GM21390 (cell line): Measurements from ENCODE around the gene ZNF570.

ENCODE experiments used
- ATAC-seq: cut with Tn5 transposase; IDR thresholded peaks from one replicate; pipeline ENCODE4 v1.9.1; 2021; ENCODE audit not compliant: unreplicated experiment

Gene ZNF570

DNA sequence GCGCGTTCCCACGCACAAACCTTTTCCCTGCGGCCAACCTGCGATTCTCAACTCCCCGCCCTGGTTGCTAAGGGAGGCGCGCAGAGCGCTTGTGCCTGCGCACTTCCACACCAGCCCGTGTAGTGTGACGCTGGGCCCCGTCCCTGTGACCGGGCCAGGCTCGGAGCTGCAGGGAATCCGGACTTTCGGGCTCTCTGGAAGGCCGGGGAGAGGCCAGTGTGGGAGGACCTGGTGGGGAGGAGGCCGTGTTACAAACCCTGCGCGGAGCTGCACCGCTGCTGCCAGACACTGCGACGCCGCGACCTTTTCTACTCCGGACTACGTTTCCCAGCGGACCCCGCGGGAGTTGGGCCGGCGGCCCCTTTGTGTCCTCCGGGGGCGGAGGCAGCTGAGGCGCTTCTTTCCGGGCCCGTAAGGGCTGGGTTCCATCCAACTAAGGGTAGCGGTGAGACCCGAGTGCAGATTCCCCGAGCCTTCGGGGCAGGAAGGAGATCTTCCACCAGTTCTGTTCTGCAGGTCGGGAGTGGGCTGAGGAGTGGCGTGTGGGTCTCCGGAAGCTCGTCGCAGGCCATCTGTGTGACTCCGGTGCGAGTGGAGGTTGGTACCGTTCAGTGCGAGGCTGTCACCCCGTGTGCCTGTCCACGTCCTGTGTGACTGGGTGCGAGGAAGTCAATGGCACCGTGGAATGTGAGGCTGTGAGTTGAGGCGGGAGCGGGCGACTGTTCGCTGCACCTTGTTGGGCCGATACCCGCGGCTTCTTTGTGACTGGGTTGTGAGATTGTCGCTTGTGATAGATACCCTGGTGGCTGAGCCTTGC is at the start of gene ZNF570:
Gene ZNF570 (plus strand): TSS at position 396 of the 817 bp plus-strand sequence. CDS start 999 bp downstream, outside the sequence.
- ATAC-seq, result peak; percentile 59

DNA sequence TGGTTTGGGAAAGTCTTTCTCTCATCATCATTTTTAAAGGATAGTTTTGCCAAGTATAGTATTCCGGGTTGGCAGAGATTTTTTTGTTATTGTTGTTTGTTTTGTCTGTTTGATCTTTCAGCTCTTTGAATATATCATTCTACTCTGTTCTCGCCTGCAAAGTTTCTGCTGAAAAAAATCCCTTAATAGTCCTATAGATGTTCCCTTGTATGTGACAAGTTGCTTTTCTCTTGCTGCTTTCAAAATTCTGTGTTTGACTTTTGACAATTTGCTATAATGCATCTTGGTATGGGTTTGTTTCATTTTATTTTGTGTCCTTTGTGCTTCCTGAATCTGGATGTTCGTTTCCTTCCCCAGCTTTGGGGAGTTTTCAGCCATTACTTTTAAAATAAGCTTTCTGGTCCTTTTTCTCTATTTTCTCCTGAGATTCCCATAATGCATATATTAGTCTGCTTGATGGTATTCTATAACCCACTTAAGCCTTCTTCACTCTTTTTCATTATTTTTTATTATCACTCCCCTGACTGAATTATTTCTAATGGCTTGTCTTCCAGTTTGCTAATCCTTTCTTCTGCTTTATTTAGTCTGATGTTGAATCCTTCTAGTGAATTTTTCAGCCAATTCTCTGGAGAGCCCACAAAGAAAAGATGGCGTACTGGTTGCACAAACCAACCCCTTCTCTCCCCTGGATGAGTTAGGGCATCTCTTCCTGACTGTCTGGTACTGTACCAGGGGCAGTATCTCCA is 16.5 kb upstream of the ZNF570 start:
- ATAC-seq, result no peak

DNA sequence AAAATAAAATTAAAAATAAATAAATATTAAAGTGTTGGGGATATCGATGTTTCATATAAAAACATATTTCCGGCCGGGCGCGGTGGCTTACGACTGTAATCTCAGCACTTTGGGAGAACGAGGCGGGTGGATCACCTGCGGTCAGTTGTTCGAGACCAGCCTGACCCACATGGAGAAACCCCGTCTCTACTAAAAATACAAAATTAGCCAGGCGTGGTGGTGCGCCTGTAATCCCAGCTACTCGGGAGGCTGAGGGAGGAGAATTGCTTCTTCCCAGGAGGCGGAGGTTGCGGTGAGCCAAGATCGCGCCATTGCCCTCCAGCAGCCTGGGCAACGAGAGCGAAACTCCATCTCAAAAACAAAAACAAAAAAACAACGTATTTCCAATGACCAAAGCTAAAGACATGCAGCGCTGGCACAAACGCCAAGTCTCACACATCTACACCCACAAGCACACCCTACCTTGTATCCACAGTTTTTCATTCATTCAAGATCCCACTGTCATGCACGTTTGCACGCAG is 2.8 kb upstream of the ZNF570 start:
- ATAC-seq, result no peak

DNA sequence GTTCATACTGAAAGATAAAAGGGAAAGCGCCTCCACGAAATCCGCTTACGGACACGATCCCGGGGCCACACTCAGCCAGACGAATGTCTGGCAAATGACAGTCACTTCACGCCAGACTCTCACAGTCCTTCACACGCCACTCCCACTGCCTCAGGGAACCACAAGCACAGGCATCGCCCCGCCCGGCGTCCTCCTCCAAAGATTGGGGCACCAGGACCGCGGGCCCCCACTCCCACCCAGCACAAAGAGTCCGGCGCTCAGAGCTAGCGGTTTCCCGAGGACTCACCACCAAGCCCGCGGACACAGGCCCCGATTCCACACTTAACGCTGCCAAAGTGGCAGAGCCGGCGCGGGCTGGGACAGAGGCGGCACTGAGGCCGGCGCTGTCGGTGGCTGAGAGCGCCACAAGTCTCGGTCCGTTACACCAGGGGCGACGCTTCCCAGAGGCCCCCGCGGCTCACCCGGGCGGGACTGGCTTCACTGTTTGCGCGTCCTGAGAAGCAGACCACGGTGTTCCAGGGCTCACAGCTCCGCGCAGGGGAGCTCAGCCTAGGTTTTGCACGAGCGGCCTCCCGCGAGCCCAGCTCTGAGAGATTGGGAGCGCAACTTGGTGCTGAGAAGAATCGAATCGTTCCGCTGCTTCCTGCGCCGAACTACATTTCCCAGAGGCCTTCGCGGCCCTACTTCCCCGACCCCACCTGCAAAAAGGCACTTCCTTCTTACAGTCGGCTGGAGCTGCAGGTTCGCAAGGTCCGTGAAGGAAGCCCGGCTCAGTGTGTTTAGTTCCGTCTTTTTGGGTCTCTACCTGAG is 2.2 kb upstream of the ZNF570 start, which contains the start of gene ZNF569:
Gene ZNF569 (minus strand): TSS at position 647 of the 810 bp plus-strand sequence. CDS start 22,523 bp downstream, outside the sequence.
- ATAC-seq, result peak; percentile 60

DNA sequence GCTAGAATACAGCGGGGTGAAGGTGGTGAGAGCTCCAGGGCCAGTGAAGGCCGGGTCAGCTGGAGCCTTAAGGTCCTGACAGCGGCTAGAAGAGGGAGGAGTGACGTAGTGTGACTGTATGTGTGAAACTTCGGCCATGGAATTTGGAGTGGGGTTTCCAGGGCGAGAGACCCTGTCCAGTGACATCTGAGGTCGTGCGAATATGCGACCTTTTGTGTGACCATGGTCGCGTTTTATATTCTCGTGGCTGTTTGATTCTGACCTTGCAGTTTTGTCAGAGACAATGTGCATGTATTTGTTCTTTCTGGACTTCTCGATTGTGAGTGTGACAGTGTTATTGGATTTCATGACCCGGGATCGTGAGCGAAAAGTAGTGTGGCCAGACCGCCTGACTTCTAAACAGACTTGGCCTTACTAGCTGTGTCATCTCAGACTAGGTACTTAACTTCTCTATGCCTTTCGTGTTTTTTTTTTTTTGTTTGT is 1.5 kb upstream of the ZNF570 start:
- no peak for ATAC-seq

DNA sequence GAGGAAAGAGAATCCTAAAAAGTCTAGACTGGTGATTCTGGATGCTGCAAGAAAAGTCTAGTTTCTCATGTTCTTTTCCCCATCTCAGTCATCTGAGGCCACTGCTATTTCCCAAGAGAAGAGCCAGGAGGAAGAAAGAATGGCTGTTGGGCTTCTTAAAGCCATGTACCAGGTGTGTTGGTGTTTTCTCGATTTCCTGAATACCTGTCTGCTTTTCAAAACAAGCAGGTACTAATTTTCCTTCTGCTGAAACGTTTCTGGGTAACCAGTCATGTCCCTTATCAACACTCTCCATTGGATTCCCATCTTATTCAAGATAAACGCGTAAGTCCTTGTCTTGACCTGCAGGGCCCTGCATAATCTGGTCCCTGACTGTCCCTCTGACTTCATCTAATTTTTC is 1.1 kb downstream of the ZNF570 start:
- no peak for ATAC-seq

DNA sequence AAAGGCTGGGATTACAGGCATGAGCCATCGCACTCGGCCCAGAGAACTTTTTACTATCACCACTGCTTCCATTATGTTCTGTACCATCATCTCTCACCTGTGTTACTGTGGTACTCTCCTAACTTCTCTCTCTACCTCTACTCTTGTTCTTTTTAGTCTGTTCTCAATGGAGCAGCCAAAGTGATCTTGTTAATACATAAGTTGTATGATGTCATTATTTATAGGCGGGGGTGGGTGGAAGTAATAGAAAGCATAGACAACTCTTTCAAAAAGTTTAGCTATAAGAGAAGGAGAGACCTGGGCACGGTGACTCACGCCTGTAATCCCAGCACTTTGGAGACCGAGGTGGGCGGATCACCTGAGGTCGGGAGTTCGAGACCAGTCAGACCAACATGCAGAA is 3.0 kb downstream of the ZNF570 start:
- ATAC-seq, result no peak

DNA sequence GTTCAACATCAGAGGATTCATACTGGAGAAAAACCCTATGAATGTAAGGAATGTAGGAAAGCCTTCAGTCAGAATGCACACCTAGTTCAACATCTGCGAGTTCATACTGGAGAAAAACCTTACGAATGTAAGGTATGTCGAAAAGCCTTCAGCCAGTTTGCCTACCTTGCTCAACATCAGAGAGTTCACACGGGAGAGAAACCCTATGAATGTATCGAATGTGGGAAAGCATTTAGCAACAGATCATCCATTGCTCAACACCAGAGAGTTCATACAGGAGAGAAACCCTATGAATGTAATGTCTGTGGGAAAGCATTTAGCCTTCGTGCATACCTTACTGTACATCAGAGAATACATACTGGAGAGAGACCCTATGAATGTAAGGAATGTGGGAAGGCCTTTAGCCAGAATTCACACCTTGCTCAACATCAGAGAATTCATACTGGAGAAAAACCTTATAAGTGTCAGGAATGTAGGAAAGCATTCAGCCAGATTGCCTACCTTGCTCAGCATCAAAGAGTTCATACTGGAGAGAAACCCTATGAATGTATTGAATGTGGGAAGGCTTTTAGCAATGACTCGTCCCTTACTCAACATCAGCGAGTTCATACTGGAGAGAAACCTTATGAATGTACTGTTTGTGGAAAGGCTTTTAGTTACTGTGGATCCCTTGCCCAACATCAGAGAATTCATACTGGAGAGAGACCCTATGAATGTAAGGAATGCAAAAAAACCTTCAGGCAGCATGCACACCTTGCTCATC is 15.4 kb downstream of the ZNF570 start:
- ATAC-seq, result no peak

DNA sequence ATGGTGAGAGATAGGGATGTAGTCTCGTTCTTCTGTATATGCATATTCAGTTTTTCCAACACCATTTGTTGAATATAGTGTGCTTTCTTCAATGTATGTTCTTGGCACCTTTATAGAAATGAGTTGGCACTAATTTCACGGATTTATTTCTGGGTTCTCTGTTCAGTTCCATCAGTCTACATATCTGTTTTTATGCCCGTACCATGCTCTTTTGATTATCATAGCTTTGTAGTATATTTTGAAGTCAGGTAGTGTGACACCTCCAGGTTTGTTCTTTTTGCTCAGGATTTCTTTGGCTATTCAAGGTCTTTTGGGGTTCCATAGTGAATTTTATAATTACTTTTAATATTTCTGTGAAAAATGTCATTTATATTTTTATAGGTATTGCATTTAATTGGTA is 23.1 kb downstream of the ZNF570 start:
- no peak for ATAC-seq

DNA sequence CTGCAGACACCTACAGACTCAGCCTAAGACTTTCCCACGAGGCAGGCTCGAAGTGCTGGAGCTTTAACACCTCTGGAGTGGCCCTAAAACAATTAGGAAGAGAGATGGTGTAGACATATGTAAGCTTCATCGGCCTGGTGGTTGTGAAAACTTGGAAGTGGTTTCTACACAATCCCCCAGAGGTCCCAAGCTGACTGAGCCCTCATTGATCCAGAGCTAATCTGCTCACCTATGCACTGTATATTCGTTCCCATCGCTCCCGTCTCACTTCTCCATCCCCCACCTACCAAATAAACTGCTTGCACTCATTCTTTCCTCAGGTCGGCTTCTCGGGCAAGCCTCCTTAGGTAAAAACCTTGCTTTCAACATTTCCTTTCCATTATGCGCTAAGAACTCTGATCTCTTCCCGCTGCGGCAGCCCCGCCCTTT is 36.8 kb downstream of the ZNF570 start:
- ATAC-seq, result no peak

DNA sequence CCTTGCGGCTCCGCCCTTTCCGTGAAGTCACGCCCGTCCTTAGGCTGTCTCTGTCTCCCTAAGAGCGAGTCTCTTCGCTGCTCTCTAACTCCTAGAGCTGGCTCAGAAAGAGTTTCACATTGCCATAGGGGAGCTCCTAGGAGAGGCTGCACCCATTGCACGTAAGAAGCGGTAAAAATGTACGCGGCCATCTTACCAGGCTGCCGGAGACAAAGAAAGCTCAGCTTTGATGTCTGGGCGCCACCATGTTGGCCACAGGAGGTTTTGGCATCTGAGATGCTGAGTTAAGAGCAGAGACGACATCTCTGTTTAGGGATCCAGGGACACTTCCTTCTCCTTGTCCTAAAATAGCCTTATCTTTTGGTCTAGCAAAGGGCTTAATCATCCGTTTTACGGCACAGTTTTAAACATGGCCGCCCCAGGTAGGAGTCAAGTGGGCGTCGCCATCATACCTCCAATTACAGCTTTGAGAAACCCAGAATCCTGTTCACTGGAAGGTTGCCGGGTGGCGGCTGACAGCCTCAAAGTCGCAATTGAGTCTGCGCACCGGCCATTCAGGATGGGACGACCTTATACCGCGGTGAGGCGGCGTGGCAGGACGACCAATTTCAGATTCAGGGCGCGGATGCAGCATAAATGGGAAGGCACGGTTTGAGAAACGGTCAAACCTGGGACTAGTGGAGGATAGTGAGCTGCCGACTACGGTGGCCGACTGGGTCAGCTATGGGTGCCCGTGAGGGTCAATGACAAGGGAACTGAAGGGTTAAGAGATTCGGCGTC is 37.4 kb downstream of the ZNF570 start, which contains the start of gene ZNF793:
Gene ZNF793 (plus strand): TSS at position 553 of the 780 bp plus-strand sequence. CDS start 16,501 bp downstream, outside the sequence.
- no peak for ATAC-seq

DNA sequence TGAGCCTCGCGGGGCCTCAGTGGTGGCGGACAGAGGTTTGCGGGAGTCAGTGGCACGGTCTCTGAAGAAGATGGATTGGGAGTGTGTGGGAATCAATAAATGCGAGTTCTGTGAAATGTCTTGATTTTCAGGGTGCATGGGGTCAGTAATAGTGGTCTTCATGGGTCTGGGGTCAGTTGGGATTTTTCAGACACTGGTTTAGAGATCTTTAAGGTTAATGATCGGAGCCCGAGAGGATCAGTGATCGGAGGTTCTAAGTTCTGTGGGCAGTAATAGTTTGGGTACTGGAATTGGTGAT is 38.0 kb downstream of the ZNF570 start:
- no peak for ATAC-seq

DNA sequence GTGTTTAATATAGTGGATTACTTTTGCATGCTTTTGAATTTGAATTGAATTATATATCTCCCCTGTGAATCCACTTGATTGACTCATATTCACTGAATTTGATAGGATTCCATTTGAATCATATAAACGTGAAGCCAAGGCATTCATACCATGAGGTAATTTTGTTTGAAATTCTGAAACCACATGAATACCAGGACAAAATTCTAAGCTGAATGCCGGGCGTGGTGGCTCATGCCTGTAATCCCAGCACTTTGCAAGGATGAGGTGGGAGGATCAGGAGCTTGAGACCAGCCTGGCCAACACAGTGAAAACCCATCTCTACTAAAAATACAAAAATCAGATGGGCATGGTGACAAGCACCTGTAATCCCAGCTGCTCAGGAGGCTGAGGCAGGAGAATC is 42.0 kb downstream of the ZNF570 start:
- ATAC-seq, result no peak

DNA sequence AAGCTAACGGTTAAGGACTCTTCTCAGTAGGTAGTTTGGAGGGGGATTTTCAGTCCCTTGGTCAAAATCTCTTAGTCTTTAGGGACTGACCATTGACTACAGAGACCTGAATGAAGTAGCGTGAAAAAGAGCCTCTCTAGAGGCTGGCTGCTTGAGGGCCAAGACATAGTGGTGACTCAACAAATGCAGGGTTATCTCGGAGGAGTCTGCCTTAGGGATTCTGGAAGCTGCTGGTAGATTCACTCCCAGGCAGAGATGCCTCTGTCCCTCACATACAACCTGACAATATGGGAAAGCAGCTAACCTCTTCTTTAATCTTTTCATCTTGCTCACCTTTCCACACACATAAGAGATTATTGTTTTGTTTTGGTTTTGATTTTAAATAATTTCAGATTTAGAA is 42.7 kb downstream of the ZNF570 start:
- ATAC-seq, result no peak

DNA sequence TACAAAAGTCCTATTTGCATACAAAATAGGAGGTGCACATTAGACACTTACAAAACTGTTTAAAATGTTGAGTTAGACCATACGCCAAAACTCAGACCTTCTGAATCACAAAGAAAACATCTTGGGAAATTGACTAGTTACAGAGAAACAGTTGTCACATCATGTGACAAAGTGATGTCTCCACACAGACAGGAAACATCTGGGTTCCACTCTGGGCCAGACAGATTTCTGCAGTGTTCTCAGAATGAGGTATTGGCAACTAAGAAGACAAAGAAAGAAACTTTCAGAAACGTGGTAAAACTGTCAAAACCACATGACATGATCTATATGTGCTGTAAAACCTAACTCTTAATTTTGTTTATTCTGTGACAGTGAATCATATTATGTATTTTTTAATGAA is 44.2 kb downstream of the ZNF570 start:
- no peak for ATAC-seq

DNA sequence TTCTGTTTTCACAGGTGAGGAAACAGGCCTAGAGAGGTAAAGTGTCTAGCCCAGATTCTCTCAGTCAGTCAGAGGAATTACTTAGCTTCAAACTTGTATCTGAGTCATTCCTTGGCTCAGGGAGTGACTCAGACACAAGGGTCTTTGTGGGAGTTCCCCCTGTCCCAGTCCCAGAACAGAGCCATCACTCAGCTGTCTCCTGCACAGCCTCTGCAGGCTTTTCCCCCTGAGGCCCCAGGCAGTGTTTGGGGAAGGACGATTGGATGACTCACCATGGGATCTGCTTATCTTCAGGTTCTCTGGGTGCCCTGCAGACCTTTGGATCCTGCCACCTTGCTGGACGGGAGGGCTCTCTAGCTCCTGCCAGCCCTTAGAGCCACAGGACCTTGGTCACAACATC is 50.7 kb downstream of the ZNF570 start:
- no peak for ATAC-seq

DNA sequence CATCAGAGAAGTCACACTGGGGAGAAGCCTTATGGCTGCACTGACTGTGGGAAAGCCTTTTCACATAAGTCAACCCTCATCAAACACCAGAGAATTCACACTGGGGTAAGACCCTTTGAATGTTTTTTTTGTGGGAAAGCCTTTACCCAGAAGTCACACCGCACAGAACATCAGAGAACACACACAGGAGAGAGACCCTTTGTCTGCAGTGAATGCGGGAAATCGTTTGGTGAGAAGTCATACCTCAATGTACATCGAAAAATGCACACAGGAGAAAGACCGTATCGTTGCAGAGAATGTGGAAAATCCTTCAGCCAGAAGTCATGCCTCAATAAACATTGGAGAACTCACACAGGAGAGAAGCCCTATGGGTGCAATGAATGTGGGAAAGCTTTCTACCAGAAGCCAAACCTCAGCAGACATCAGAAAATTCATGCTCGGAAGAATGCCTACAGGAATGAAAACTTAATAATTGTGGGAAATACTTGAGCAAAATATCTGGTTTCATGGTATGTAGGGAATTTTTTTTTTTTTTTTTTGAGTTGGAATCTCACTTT is 68.3 kb downstream of the ZNF570 start:
- no peak for ATAC-seq
